H1 (cell line): ENCODE data around the gene APH1B. TPM values are rescaled to one million over a fixed set of nuclear protein-coding genes. Genes with fewer than 3 reads are reported as not detected.

ENCODE experiments used
- CTCF ChIA-PET: fragments of 300-600 bp; sonication (Branson Sonifier 250); formaldehyde crosslinking; loops from one replicate; lab custom pipeline; 2021; ENCODE audit not compliant: partially characterized antibody; lab: Charles Lee
- POLR2A ChIA-PET: fragments of 300-600 bp; sonication (Branson Sonifier 250); formaldehyde crosslinking; loops from one replicate; lab custom pipeline; 2021; ENCODE audit warnings: inconsistent platforms; ENCODE audit not compliant: partially characterized antibody; lab: Charles Lee
- DNase-seq, 2 experiments: peaks; one replicate each; pipeline versions ENCODE4 v3.0.0 to v3.0.0-alpha.2; 2010 to 2022; ENCODE audit warnings: low spot score in 2 of 2, low read depth in 1 of 2, mixed read lengths in 1 of 2
- FAIRE-seq: peaks from 2 replicates; lab custom pipeline; 2011; peaks lifted over from hg19 to GRCh38; lab: Jason Lieb, UNC
- H2AFZ ChIP-seq: 2 replicates; pipeline ENCODE4 v1.8.1; 2012; ENCODE audit warnings: low read length, inconsistent platforms
- H2AK5ac ChIP-seq: 2 replicates; pipeline ENCODE4 v1.6.1; 2013; ENCODE audit warnings: low read depth, low read length
- H2BK120ac ChIP-seq: replicated peaks from 2 replicates; pipeline ENCODE3; 2013; ENCODE audit warnings: low read depth, low read length, inconsistent platforms
- H2BK12ac ChIP-seq: 2 replicates; pipeline ENCODE4 v1.6.1; 2013; ENCODE audit warnings: low read depth, low read length
- H2BK15ac ChIP-seq: 2 replicates; pipeline ENCODE4 v1.6.1; 2013; ENCODE audit warnings: low read length
- H2BK20ac ChIP-seq: 2 replicates; pipeline ENCODE4 v1.6.1; 2013; ENCODE audit warnings: low read length
- H2BK5ac ChIP-seq: 2 replicates; pipeline ENCODE4 v1.6.1; 2013; ENCODE audit warnings: low read depth, low read length
- H3K14ac ChIP-seq: 2 replicates; pipeline ENCODE4 v1.6.1; 2013; ENCODE audit warnings: inconsistent platforms; ENCODE audit not compliant: insufficient read length
- H3K18ac ChIP-seq: 2 replicates; pipeline ENCODE4 v1.6.1; 2013; ENCODE audit warnings: low read length; ENCODE audit errors: extremely low read depth
- H3K23ac ChIP-seq: 2 replicates; pipeline ENCODE4 v1.6.1; 2013; ENCODE audit warnings: inconsistent platforms; ENCODE audit not compliant: insufficient read length
- H3K23me2 ChIP-seq: 2 replicates; pipeline ENCODE4 v1.6.1; 2013; ENCODE audit warnings: low read depth, low read length
- H3K27ac ChIP-seq: 2 replicates; pipeline ENCODE4 v1.6.1; 2011; ENCODE audit warnings: low read depth, low read length, inconsistent platforms
- H3K27me3 ChIP-seq, 4 experiments: replicated peaks in 1 of 4; 1 replicate in 1 of 4; 2 replicates in 3 of 4; pipeline versions ENCODE4 v1.6.1 to v1.8.1; 2011 to 2013; ENCODE audit warnings: low read length in 3 of 4, mild to moderate bottlenecking in 3 of 4, inconsistent platforms in 2 of 4, mixed read lengths in 2 of 4, moderate library complexity in 1 of 4; ENCODE audit not compliant: control insufficient read depth in 3 of 4, insufficient read depth in 3 of 4; ENCODE audit errors: extremely low read depth in 1 of 4
- H3K36me3 ChIP-seq, 4 experiments: 2 replicates each; pipeline versions ENCODE4 v1.6.1 to v1.8.1; 2011 to 2013; ENCODE audit warnings: mild to moderate bottlenecking in 4 of 4, low read length in 3 of 4, moderate library complexity in 2 of 4, control low read depth in 1 of 4, inconsistent platforms in 1 of 4; ENCODE audit not compliant: insufficient read depth in 4 of 4, control insufficient read depth in 2 of 4
- H3K4ac ChIP-seq: replicated peaks from 2 replicates; pipeline ENCODE3; 2013; ENCODE audit warnings: low read length, low read depth, mixed read lengths, inconsistent platforms; ENCODE audit not compliant: insufficient read length
- H3K4me1 ChIP-seq, 4 experiments: replicated peaks in 1 of 4; 1 replicate in 1 of 4; 2 replicates in 3 of 4; pipeline versions ENCODE4 v1.6.1 to v1.8.1; 2011 to 2013; ENCODE audit warnings: low read length in 3 of 4, inconsistent platforms in 2 of 4, mixed read lengths in 1 of 4; ENCODE audit not compliant: insufficient read depth in 4 of 4, control insufficient read depth in 3 of 4
- H3K4me2 ChIP-seq, 2 experiments: 2 replicates each; pipeline versions ENCODE4 v1.6.1 to v1.8.1; 2011 to 2013; ENCODE audit warnings: low read depth in 2 of 2, low read length in 2 of 2, control low read depth in 1 of 2, inconsistent platforms in 1 of 2, mild to moderate bottlenecking in 1 of 2; ENCODE audit not compliant: insufficient read depth in 1 of 2
- H3K4me3 ChIP-seq, 4 experiments: fragments of 200-600, 300-600 bp in 1 of 4; sonication (generic), shearing (Covaris generic), sonication (Bioruptor Twin) in 1 of 4; 2 replicates each; pipeline versions ENCODE4 v1.5.1 to v1.8.1; 2011 to 2016; ENCODE audit warnings: low read length in 4 of 4, low read depth in 3 of 4, control low read depth in 2 of 4, inconsistent platforms in 2 of 4, mild to moderate bottlenecking in 2 of 4, mixed read lengths in 1 of 4, moderate library complexity in 1 of 4; ENCODE audit not compliant: insufficient read depth in 2 of 4; ENCODE audit errors: extremely low read depth in 1 of 4
- H3K56ac ChIP-seq: replicated peaks from 2 replicates; pipeline ENCODE3; 2013; ENCODE audit warnings: low read depth, mild to moderate bottlenecking, mixed read lengths, low read length, inconsistent platforms; ENCODE audit not compliant: insufficient read length
- H3K79me1 ChIP-seq: 2 replicates; pipeline ENCODE4 v1.6.1; 2013; ENCODE audit warnings: low read depth, low read length, control low read depth
- H3K79me2 ChIP-seq, 2 experiments: 2 replicates each; pipeline versions ENCODE4 v1.6.1 to v1.8.1; 2012 to 2013; ENCODE audit warnings: low read length in 2 of 2, mild to moderate bottlenecking in 2 of 2, inconsistent platforms in 1 of 2; ENCODE audit not compliant: insufficient read depth in 2 of 2, control insufficient read depth in 1 of 2
- H3K9ac ChIP-seq, 4 experiments: replicated peaks in 1 of 4; 1 replicate in 1 of 4; 2 replicates in 3 of 4; pipeline versions ENCODE4 v1.6.1 to v1.8.1; 2011 to 2013; ENCODE audit warnings: low read depth in 3 of 4, low read length in 3 of 4, control low read depth in 2 of 4, mild to moderate bottlenecking in 2 of 4, moderate library complexity in 2 of 4, inconsistent platforms in 1 of 4; ENCODE audit errors: extremely low read depth in 1 of 4
- H3K9me3 ChIP-seq, 2 experiments: 2 replicates each; pipeline versions ENCODE4 v1.6.1 to v1.8.1; 2012 to 2013; ENCODE audit warnings: mild to moderate bottlenecking in 2 of 2, moderate library complexity in 2 of 2, control low read depth in 1 of 2, inconsistent platforms in 1 of 2, low read depth in 1 of 2, low read length in 1 of 2, mixed read lengths in 1 of 2; ENCODE audit not compliant: insufficient read depth in 2 of 2
- H4K20me1 ChIP-seq, 2 experiments: replicated peaks in 1 of 2; 2 replicates each; pipeline versions ENCODE3 to v1.8.1; 2011 to 2013; ENCODE audit warnings: inconsistent platforms in 2 of 2, low read length in 2 of 2, mild to moderate bottlenecking in 1 of 2; ENCODE audit not compliant: insufficient read depth in 2 of 2, control insufficient read depth in 1 of 2
- H4K5ac ChIP-seq: 2 replicates; pipeline ENCODE4 v1.6.1; 2013; ENCODE audit warnings: low read length, low read depth, mixed read lengths, inconsistent platforms; ENCODE audit not compliant: insufficient read length
- H4K8ac ChIP-seq: 2 replicates; pipeline ENCODE4 v1.8.0; 2013; ENCODE audit warnings: mild to moderate bottlenecking, moderate library complexity, low read length, inconsistent platforms; ENCODE audit not compliant: insufficient read depth; ENCODE audit errors: extremely low read depth
- H4K91ac ChIP-seq: replicated peaks from 2 replicates; pipeline ENCODE3; 2013; ENCODE audit warnings: low read length, mixed read lengths, inconsistent platforms; ENCODE audit not compliant: insufficient read length
- ASH2L ChIP-seq: fragments of 200-600, 300-600 bp; sonication (generic); IDR thresholded peaks from one replicate; pipeline ENCODE4 v1.7.1; 2017; ENCODE audit warnings: low read length
- BACH1 ChIP-seq: IDR thresholded peaks from 2 replicates; pipeline ENCODE4 v1.6.1; 2012; ENCODE audit warnings: low read length, improper control_type of control experiment
- BCL11A ChIP-seq, 2 experiments: IDR thresholded peaks; one replicate each; pipeline ENCODE4 v1.6.1; 2011; ENCODE audit warnings: low read depth in 2 of 2, low read length in 2 of 2, mild to moderate bottlenecking in 2 of 2
- BRCA1 ChIP-seq: IDR thresholded peaks from 2 replicates; pipeline ENCODE4 v1.6.1; 2012; ENCODE audit warnings: low read depth, low read length, improper control_type of control experiment
- CBX8 ChIP-seq: fragments of 300-800, 300-1000 bp; sonication (generic); IDR thresholded peaks from 2 replicates; pipeline ENCODE4 v1.7.1; 2016; ENCODE audit warnings: low read depth, low read length, borderline replicate concordance
- PHF8 ChIP-seq: fragments of 200-600 bp; sonication (generic); conservative IDR thresholded peaks from 2 replicates; pipeline ENCODE4 v1.7.1; 2012; ENCODE audit warnings: low read depth, mild to moderate bottlenecking, inconsistent platforms, low read length, moderate library complexity
- RAD21 ChIP-seq, 2 experiments: IDR thresholded peaks in 1 of 2; conservative IDR thresholded peaks in 1 of 2; 2 replicates each; pipeline ENCODE4 v1.6.1; 2011; ENCODE audit warnings: low read depth in 2 of 2, low read length in 2 of 2, improper control_type of control experiment in 1 of 2, inconsistent platforms in 1 of 2, mild to moderate bottlenecking in 1 of 2, moderate library complexity in 1 of 2
- RXRA ChIP-seq: IDR thresholded peaks from 2 replicates; pipeline ENCODE4 v1.6.1; 2011; ENCODE audit warnings: low read depth, mild to moderate bottlenecking, low read length, moderate library complexity; ENCODE audit not compliant: insufficient read depth
- SIRT6 ChIP-seq: IDR thresholded peaks from one replicate; pipeline ENCODE4 v1.7.1; 2012; ENCODE audit warnings: low read length, inconsistent platforms
- SP1 ChIP-seq: IDR thresholded peaks from 2 replicates; pipeline ENCODE4 v1.6.1; 2011; ENCODE audit warnings: low read depth, low read length
- SP4 ChIP-seq: IDR thresholded peaks from 2 replicates; pipeline ENCODE4 v1.6.1; 2012; ENCODE audit warnings: low read length, inconsistent platforms
- TBP ChIP-seq: IDR thresholded peaks from 2 replicates; pipeline ENCODE4 v1.6.1; 2011; ENCODE audit warnings: low read depth, low read length, improper control_type of control experiment
- WGBS, 2 experiments: shearing (Covaris generic) in 1 of 2; methylation state at CpG; one replicate each; pipeline versions ENCODE4 v1.1.6 to v1.1.7; 2013 to 2015; ENCODE audit warnings: low lambda C conversion rate in 2 of 2, mixed read lengths in 2 of 2, inconsistent platforms in 1 of 2, low coverage in 1 of 2, missing lambda C conversion rate in 1 of 2; ENCODE audit not compliant: insufficient replicate concordance in 2 of 2, insufficient coverage in 1 of 2, insufficient read length in 1 of 2; ENCODE audit errors: extremely low coverage in 1 of 2, missing lambda C conversion rate in 1 of 2; 5-methylcytosine and 5-hydroxymethylcytosine counted together
- polyA plus RNA-seq, 7 experiments: library from polyadenylated mRNA; depleted of rRNA in 3 of 7; stranded (reverse) in 5 of 7; unstranded in 2 of 7; fragments of >200 nt in 5 of 7; fragments of 200-250 nt in 2 of 7; gene quantifications; 1 replicate in 5 of 7; 2 replicates in 1 of 7; 4 replicates in 1 of 7; pipeline versions ENCODE4 v1.2.1 to v1.2.3, GENCODE V29; 2011 to 2013; ENCODE audit warnings: missing spikeins in 2 of 7, mixed read lengths in 2 of 7
- total RNA-seq: library from RNA; stranded (reverse); fragmentation: NEBNext Ultra II Directional; extraction: Animal tissue kit (Norgen Biotek cat#: 25700); gene quantifications from 2 replicates; pipeline ENCODE4 v1.2.1, GENCODE V29; 2021

The APH1B gene
- total and polyA plus RNA-seq, 2 of the 8 experiments (the other 6 are each of a cell fraction or from before 2014, with no cell fraction given) = 11.5 to 22.9 TPM

DNA sequence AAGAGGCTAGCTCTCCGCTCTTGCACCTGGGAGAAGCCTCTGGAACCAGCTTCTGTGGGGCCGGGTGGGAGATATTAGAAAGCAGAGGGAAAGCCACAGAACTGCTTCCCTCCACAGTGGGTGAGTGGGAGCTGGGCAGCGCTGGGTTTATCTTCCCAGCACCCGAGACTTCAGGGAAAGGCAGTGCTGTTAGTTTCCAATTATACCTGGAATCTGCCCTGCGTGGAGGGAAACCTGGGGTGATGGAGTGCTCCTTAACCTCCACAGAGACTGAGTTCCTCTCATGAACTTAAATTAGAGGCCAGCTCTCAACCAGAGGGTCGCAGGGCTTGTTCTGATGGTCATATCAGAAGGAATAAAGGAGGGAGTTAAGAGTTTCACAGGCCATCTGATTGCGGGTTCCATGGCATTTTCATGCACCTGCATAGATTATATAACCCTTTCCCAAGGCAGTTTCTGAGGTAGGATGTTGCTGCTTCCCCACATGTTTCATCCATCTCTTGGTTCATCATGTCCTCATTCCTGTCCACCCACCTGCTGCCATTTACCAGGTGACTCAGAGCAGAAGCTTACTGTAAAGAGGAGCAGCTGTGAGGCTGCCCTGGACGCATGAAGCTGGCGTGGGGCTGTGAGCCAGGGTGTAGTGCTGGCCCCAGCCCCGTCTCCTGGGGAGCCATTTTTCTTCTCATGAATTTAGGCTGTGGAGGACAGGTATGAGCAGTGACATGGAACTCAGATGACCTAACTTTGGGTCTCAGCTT lies 61.8 kb downstream of the APH1B start:
- Histone ChIP-seq H3K4me3 (peak overlapping the region in 1 of 4 experiments; percentile 20; a peak in 1 of 8 replicates), H3K18ac (peak overlapping the region; percentile 63), H3K4ac (no peak overlapping the region), H3K79me2 (no peaks in the 10 kb centered on the region), H2BK12ac (no peak overlapping the region; the same call in 1 of the 2 replicates), H3K14ac (no peak overlapping the region), H2BK15ac (0 out of 2 replicates have a peak overlapping the region, but pooled peaks have one; percentile 26), H2AK5ac (no peak overlapping the region), H2BK120ac (peak overlapping the region; percentile 35), H4K20me1 (no peaks in the 10 kb centered on the region), H3K23me2 (no peaks in the 10 kb centered on the region), H3K23ac (no peak overlapping the region), H3K4me2 (peak overlapping the region; percentile 58; a peak in 3 of 4 replicates), H4K5ac (no peak overlapping the region), H3K4me1 (peaks cover 20 to 32% (median 23%) of the 10 kb centered on the region in 4 experiments), H4K91ac (no peak overlapping the region), H3K36me3 (no peaks in the 10 kb centered on the region), H3K79me1 (no peaks in the 10 kb centered on the region), H3K27me3 (no peaks in the 10 kb centered on the region; a peak in 1 of 7 replicates), H4K8ac (no peak overlapping the region), H3K9ac (no peak overlapping the region), H3K27ac (no peak overlapping the region), H3K9me3 (no peaks in the 10 kb centered on the region), H2BK20ac (peak overlapping the region; percentile 55; the same call in 1 of the 2 replicates), H3K56ac (no peak overlapping the region), H2BK5ac (no peak overlapping the region; the same call in 1 of the 2 replicates), H2AFZ (no peak overlapping the region)
- DNase-seq (no peak), FAIRE-seq (no peak)
- ChIA-PET POLR2A (interaction anchor here (0.8 to 2.0 kb wide), 5 partner anchors 11 to 48 kb away, joined by 3 to 4 read pairs (median 3); no protein-coding TSS in a partner anchor), CTCF (interaction anchor here (0.6 to 1.5 kb wide), 6 partner anchors 10 to 311 kb away, joined by 3 to 8 read pairs (median 4); no protein-coding TSS in a partner anchor)
- 85% methylated on average over 10 of the region's 10 CpGs; no CpG with 5 or more reads in 1 of the 2 experiments for WGBS, 2 experiments
- no peak for TF ChIP-seq TBP
- TF ChIP-seq ASH2L = no peak
- no peak for TF ChIP-seq CBX8
- no peak for TF ChIP-seq SIRT6
- TF ChIP-seq BCL11A (IDR thresholded peaks at IDR 0.05; ENCODE audit: low read depth in 2 of 2, low read length in 2 of 2) = no peak
- no peak for TF ChIP-seq SP4
- no peak for TF ChIP-seq RAD21 (IDR thresholded peaks at IDR 0.05 in 1 of 2, conservative IDR thresholded peaks at IDR 0.05 in 1 of 2; ENCODE audit: low read depth in 2 of 2, low read length in 2 of 2)
- TF ChIP-seq RXRA = no peak
- TF ChIP-seq BRCA1 = no peak
- TF ChIP-seq SP1 = no peak
- TF ChIP-seq PHF8 = no peak
- no peak for TF ChIP-seq BACH1
